Endothelial cell of umbilical vein (primary cell): Measurements from ENCODE around the gene ATXN2. TPM values are rescaled to one million over a fixed set of nuclear protein-coding genes. Genes with fewer than 3 reads are reported as not detected.

ENCODE experiments used
- BruUV-seq: library from RNA; stranded (reverse); fragments of 400-500 nt; replicated peaks from 2 replicates; lab custom pipeline; 2021; lab: Mats Ljungman, UMichigan
- CTCF ChIA-PET: fragments of 300-600, 350-600 bp; sonication (Branson Sonifier 250); formaldehyde crosslinking; loops from one replicate; lab custom pipeline; 2021; ENCODE audit warnings: antibody characterized with exemption, inconsistent platforms; lab: Charles Lee
- POLR2A ChIA-PET: fragments of 300-600, 350-600 bp; sonication (Branson Sonifier 250); formaldehyde crosslinking; loops from one replicate; lab custom pipeline; 2021; ENCODE audit warnings: antibody characterized with exemption, inconsistent platforms; lab: Charles Lee
- DNase-seq: peaks from one replicate; pipeline ENCODE4 v3.0.0-alpha.2; 2011; ENCODE audit warnings: low read depth, low spot score
- FAIRE-seq: peaks from 2 replicates; lab custom pipeline; 2011; peaks lifted over from hg19 to GRCh38; lab: Jason Lieb, UNC
- H2AFZ ChIP-seq: 2 replicates; pipeline ENCODE4 v1.6.0; 2012; ENCODE audit warnings: low read depth, low read length, control low read depth, inconsistent platforms
- H3K27ac ChIP-seq: 2 replicates; pipeline ENCODE4 v1.5.1; 2011; ENCODE audit warnings: low read depth, mild to moderate bottlenecking, control low read depth, low read length, moderate library complexity; ENCODE audit not compliant: insufficient read depth
- H3K27me3 ChIP-seq, 2 experiments: 2 replicates each; pipeline versions ENCODE4 v1.6.0 to v1.6.1; 2011; ENCODE audit warnings: low read length in 2 of 2, mixed read lengths in 1 of 2; ENCODE audit not compliant: control insufficient read depth in 2 of 2, insufficient read depth in 2 of 2
- H3K36me3 ChIP-seq, 2 experiments: 2 replicates in 1 of 2; 3 replicates in 1 of 2; pipeline ENCODE4 v1.5.1; 2011; ENCODE audit warnings: low read length in 2 of 2, mild to moderate bottlenecking in 1 of 2, moderate library complexity in 1 of 2; ENCODE audit not compliant: control insufficient read depth in 2 of 2, insufficient read depth in 2 of 2; ENCODE audit errors: extremely low read depth in 1 of 2
- H3K4me1 ChIP-seq: 3 replicates; pipeline ENCODE4 v1.5.1; 2011; ENCODE audit warnings: mild to moderate bottlenecking, low read length; ENCODE audit not compliant: control insufficient read depth, insufficient read depth; ENCODE audit errors: extremely low read depth
- H3K4me2 ChIP-seq: 2 replicates; pipeline ENCODE4 v1.6.1; 2011; ENCODE audit warnings: low read length, control low read depth, mixed read lengths; ENCODE audit not compliant: insufficient read depth
- H3K4me3 ChIP-seq, 3 experiments: fragments of 200-600 bp in 1 of 3; sonication (generic), shearing (Covaris generic) in 1 of 3; replicated peaks in 1 of 3; 2 replicates each; pipeline ENCODE4 v1.5.1; 2011 to 2016; ENCODE audit warnings: control low read depth in 3 of 3, low read length in 3 of 3, mild to moderate bottlenecking in 2 of 3, inconsistent platforms in 1 of 3, low read depth in 1 of 3, moderate library complexity in 1 of 3; ENCODE audit not compliant: insufficient read depth in 1 of 3
- H3K79me2 ChIP-seq: 2 replicates; pipeline ENCODE4 v1.6.0; 2012; ENCODE audit warnings: low read length, inconsistent platforms; ENCODE audit not compliant: control insufficient read depth, insufficient read depth
- H3K9ac ChIP-seq: replicated peaks from 2 replicates; pipeline ENCODE3; 2011; ENCODE audit warnings: low read length, control low read depth; ENCODE audit not compliant: insufficient read depth; ENCODE audit errors: extremely low read depth
- H3K9me1 ChIP-seq: replicated peaks from 3 replicates; pipeline ENCODE4 v1.6.0; 2011; ENCODE audit warnings: mild to moderate bottlenecking, low read length; ENCODE audit not compliant: control insufficient read depth, insufficient read depth; ENCODE audit errors: extremely low read depth
- H3K9me3 ChIP-seq: replicated peaks from 2 replicates; pipeline ENCODE4 v1.5.1; 2012; ENCODE audit warnings: low read length, inconsistent platforms; ENCODE audit not compliant: control insufficient read depth, insufficient read depth
- H4K20me1 ChIP-seq: replicated peaks from 2 replicates; pipeline ENCODE3; 2011; ENCODE audit warnings: mild to moderate bottlenecking, low read length; ENCODE audit not compliant: control insufficient read depth, insufficient read depth; ENCODE audit errors: extremely low read depth
- EZH2 ChIP-seq: IDR thresholded peaks from 2 replicates; pipeline ENCODE4 v1.6.1; 2012; ENCODE audit warnings: borderline replicate concordance, low read depth, mild to moderate bottlenecking, moderate library complexity, low read length, inconsistent platforms; ENCODE audit not compliant: severe bottlenecking
- FOS ChIP-seq: IDR thresholded peaks from 2 replicates; pipeline ENCODE4 v1.6.1; 2011; ENCODE audit warnings: mild to moderate bottlenecking, low read length, moderate library complexity, borderline replicate concordance; ENCODE audit not compliant: insufficient read depth
- GATA2 ChIP-seq: IDR thresholded peaks from 2 replicates; pipeline ENCODE4 v1.7.0; 2011; ENCODE audit warnings: low read depth, mild to moderate bottlenecking, moderate library complexity, mixed read lengths, low read length; ENCODE audit not compliant: insufficient read length, insufficient read depth
- JUN ChIP-seq: IDR thresholded peaks from 2 replicates; pipeline ENCODE4 v1.6.1; 2011; ENCODE audit warnings: borderline replicate concordance, low read depth; ENCODE audit not compliant: insufficient read length, insufficient read depth
- MYC ChIP-seq: IDR thresholded peaks from one replicate; pipeline ENCODE4 v1.6.1; 2011; ENCODE audit warnings: mild to moderate bottlenecking, low read depth, low read length
- POLR2A ChIP-seq: IDR thresholded peaks from 2 replicates; pipeline ENCODE4 v1.6.1; 2012; ENCODE audit warnings: low read depth, mild to moderate bottlenecking, control low read depth, low read length
- dilution Hi-C: fragments of 300-500 bp; cut with MboI; formaldehyde crosslinking; loops from one replicate; pipeline ENCODE4 v1.15.0; 2019; ENCODE audit warnings: low sequenced_read_pairs; ENCODE audit not compliant: extremely low pct_ligation_motif_present
- intact Hi-C: fragments of 100-400 bp; cut with micrococcal nuclease; formaldehyde crosslinking; loops from one replicate; pipeline ENCODE4 v1.10.0; 2022
- polyA plus RNA-seq, 4 experiments: library from polyadenylated mRNA; depleted of rRNA in 3 of 4; stranded (reverse) in 3 of 4; unstranded in 1 of 4; fragments of >200 nt; gene quantifications; 2 replicates each; pipeline versions ENCODE4 v1.2.1 to v1.2.3, GENCODE V29; 2011 to 2012; ENCODE audit warnings: missing spikeins in 1 of 4
- total RNA-seq: library from RNA; stranded (reverse); gene quantifications from 2 replicates; pipeline ENCODE4 v1.2.3, GENCODE V29; 2021
- TF ChIP-seq, protein P1 (sequence below), 2 donors: IDR thresholded peaks; 1 replicate in 1 of 2; 2 replicates in 1 of 2; pipeline ENCODE4 v1.5.1; 2011; ENCODE audit warnings: low read length in 2 of 2, mild to moderate bottlenecking in 2 of 2, moderate library complexity in 2 of 2, control low read depth in 1 of 2, inconsistent platforms in 1 of 2, low read depth in 1 of 2; ENCODE audit not compliant: insufficient read depth in 1 of 2; ENCODE audit errors: extremely low read depth in 1 of 2

The ATXN2 gene
- total and polyA plus RNA-seq, 2 donors (not counting 3 experiments of a cell fraction or from before 2014, with no cell fraction given) = 58.9 to 86.7 TPM

DNA sequence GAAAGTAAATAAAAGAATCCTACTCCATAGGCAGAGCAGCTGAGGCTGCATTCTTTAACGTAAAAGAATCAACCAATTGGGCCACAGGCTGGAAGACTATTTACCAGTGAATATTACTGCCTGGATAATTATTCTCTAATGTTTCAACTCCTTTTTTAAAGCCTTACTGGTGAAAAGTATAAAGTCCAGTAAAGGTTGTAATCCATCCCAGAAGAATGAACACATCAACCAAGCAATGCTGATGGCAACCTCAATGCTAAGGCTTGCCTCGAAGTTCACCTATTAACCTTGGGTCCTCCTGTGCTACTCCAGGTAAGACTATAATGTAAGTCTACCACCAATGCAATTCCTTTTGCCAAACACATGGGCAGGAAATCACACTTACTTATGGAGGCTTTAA, 77.3 kb downstream of the ATXN2 start:
- Histone ChIP-seq H2AFZ (no peak overlapping the region), H3K36me3 (peaks cover 14 to 15% of the 10 kb centered on the region in 2 experiments), H3K9me3 (no peaks in the 10 kb centered on the region), H3K79me2 (no peaks in the 10 kb centered on the region), H3K9me1 (no peaks in the 10 kb centered on the region), H3K27ac (no peak overlapping the region), H3K9ac (no peak overlapping the region), H3K4me1 (no peaks in the 10 kb centered on the region), H4K20me1 (no peaks in the 10 kb centered on the region), H3K4me2 (no peak overlapping the region), H3K27me3 (no peaks in the 10 kb centered on the region), H3K4me3 (no peak overlapping the region)
- dilution Hi-C loops = no loop called here
- CTCF ChIA-PET = interaction anchor here (1.1 kb wide), 1 partner anchor 125 kb away, joined by 3 read pairs; no protein-coding TSS in a partner anchor
- FAIRE-seq = no peak
- POLR2A ChIA-PET = no interaction called here
- BruUV-seq = no TSS peak
- no peak for DNase-seq
- TF ChIP-seq GATA2 (no peak), EZH2 (no peak), MYC (no peak), JUN (no peak), FOS (no peak), POLR2A (no peak)
- TF ChIP-seq, protein P1, sequence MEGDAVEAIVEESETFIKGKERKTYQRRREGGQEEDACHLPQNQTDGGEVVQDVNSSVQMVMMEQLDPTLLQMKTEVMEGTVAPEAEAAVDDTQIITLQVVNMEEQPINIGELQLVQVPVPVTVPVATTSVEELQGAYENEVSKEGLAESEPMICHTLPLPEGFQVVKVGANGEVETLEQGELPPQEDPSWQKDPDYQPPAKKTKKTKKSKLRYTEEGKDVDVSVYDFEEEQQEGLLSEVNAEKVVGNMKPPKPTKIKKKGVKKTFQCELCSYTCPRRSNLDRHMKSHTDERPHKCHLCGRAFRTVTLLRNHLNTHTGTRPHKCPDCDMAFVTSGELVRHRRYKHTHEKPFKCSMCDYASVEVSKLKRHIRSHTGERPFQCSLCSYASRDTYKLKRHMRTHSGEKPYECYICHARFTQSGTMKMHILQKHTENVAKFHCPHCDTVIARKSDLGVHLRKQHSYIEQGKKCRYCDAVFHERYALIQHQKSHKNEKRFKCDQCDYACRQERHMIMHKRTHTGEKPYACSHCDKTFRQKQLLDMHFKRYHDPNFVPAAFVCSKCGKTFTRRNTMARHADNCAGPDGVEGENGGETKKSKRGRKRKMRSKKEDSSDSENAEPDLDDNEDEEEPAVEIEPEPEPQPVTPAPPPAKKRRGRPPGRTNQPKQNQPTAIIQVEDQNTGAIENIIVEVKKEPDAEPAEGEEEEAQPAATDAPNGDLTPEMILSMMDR (IDR thresholded peaks at IDR 0.05; ENCODE audit: extremely low read depth in 1 of 2, insufficient read depth in 1 of 2, low read depth in 1 of 2, low read length in 2 of 2) = no peak
- intact Hi-C loops = no loop called here
